Upper lobe of left lung (tissue), 4 donors: ENCODE measurements around the gene RNLS.

Experiments used
- EP300 ChIP-seq, 4 donors: sonication (generic); formaldehyde crosslinking; IDR thresholded peaks; one replicate each; pipeline ENCODE4 v1.5.1; 2017; ENCODE audit warnings: antibody characterized with exemption in 4 of 4, control low read depth in 2 of 4
- POLR2A ChIP-seq, 4 donors: fragments of 450-650 bp; IDR thresholded peaks; one replicate each; pipeline ENCODE4 v1.5.1; 2016 to 2017; ENCODE audit warnings: antibody characterized with exemption in 4 of 4, mild to moderate bottlenecking in 2 of 4
- POLR2AphosphoS5 ChIP-seq, 2 donors: sonication (generic); formaldehyde crosslinking; IDR thresholded peaks; one replicate each; pipeline ENCODE4 v1.5.1; 2017; ENCODE audit warnings: antibody characterized with exemption in 2 of 2
- TF ChIP-seq, protein P1 (sequence below), 6 experiments: fragments of 450-650 bp in 4 of 6; fragments of 200-600 bp in 2 of 6; sonication (generic) in 2 of 6; IDR thresholded peaks; one replicate each; pipeline ENCODE4 v1.5.1; 2016 to 2019; ENCODE audit warnings: antibody characterized with exemption in 6 of 6

DNA sequence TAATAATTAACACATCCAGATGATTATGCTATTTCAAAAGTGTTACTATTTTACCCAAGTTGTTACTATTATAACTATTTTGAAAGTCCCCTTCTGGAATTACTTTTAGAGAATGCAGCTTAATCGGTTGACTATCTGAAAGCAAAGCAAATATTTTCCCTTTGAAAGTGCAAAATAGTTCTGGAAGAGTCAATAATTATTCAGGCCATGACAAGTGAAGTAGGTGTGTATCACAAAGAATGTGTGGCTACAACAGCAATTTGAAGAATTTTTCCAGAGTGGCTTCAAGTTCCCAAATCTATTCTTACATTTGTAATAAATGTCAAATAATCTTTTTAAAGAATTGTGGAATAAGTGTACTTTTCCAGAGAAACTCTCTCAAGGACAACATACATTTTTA, 42.8 kb downstream of the RNLS start:
- TF ChIP-seq EP300 (IDR thresholded peaks at IDR 0.05) (no peak), POLR2AphosphoS5 (IDR thresholded peaks at IDR 0.05) (no peak), POLR2A (IDR thresholded peaks at IDR 0.05) (no peak)
- TF ChIP-seq, protein P1, sequence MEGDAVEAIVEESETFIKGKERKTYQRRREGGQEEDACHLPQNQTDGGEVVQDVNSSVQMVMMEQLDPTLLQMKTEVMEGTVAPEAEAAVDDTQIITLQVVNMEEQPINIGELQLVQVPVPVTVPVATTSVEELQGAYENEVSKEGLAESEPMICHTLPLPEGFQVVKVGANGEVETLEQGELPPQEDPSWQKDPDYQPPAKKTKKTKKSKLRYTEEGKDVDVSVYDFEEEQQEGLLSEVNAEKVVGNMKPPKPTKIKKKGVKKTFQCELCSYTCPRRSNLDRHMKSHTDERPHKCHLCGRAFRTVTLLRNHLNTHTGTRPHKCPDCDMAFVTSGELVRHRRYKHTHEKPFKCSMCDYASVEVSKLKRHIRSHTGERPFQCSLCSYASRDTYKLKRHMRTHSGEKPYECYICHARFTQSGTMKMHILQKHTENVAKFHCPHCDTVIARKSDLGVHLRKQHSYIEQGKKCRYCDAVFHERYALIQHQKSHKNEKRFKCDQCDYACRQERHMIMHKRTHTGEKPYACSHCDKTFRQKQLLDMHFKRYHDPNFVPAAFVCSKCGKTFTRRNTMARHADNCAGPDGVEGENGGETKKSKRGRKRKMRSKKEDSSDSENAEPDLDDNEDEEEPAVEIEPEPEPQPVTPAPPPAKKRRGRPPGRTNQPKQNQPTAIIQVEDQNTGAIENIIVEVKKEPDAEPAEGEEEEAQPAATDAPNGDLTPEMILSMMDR (IDR thresholded peaks at IDR 0.05) = no peak
